A673 (cell line): ENCODE data around the gene BRWD1.

ENCODE experiments used
- CTCF ChIP-seq: fragments of 300-800, 200-600 bp; sonication (generic); conservative IDR thresholded peaks from 2 replicates; pipeline ENCODE4 v1.5.1; 2017; ENCODE audit warnings: low read depth, mild to moderate bottlenecking, antibody characterized with exemption, low read length, moderate library complexity, mixed read lengths
- EZH2 ChIP-seq: fragments of 200-600 bp; sonication (generic); IDR thresholded peaks from 2 replicates; pipeline ENCODE4 v1.6.1; 2017; ENCODE audit warnings: borderline replicate concordance, low read depth, mild to moderate bottlenecking, mixed read lengths, antibody characterized with exemption, low read length; ENCODE audit not compliant: poor library complexity, severe bottlenecking

- no peak for TF ChIP-seq CTCF
- TF ChIP-seq EZH2: no peak
Measured at GRCh38 chr21:39321424-39321823, 8.0 kb upstream of the BRWD1 start.
